Central memory CD4-positive, alpha-beta T cell (primary cell): ENCODE results near the gene SGIP1.
"Not testable (repeated sequence)": the region's sequence is repeated elsewhere in the genome, so short reads cannot be mapped to it uniquely, and the experiment has no call there.

Experiments
- DNase-seq: peaks from one replicate; pipeline ENCODE4 v3.0.0; 2022

SGIP1 gene

DNA sequence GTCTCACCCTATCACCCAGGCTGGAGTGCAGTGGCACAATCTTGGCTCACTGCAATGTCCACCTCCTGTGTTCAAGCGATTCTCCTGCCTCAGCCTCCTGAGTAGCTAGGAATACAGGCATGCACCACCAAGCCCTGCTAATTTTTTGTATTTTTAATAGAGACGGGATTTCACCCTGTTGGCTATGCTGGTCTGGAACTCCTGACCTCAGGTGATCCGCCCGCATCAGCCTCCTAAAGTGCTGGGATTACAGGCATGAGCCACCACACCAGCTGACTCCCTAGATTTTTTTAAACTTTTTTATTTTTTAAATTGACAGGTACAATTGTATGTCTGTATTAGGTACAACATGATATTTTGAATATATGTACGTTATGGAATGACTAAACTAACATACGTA, 200.6 kb downstream of the SGIP1 start:
- not testable (repeated sequence) for DNase-seq

DNA sequence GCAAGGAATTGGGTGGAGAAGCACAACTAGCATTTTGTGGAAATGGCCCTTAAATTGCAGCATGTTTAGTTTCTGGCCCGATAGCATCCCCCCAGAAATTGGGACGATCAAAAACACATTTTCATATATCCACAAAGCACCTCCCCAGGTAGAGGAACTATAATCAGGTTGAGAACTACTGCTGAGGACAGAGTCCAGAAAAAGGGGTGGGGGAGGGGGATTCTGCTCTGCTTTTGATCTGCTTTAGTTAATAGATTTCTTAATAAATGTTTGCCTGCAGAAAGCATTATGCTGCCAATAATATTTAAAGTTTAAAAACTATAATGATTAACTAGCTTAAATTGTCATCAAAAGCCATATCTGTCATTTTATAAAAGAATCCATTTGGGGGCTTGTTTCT, 203.9 kb downstream of the SGIP1 start:
- DNase-seq: no peak

DNA sequence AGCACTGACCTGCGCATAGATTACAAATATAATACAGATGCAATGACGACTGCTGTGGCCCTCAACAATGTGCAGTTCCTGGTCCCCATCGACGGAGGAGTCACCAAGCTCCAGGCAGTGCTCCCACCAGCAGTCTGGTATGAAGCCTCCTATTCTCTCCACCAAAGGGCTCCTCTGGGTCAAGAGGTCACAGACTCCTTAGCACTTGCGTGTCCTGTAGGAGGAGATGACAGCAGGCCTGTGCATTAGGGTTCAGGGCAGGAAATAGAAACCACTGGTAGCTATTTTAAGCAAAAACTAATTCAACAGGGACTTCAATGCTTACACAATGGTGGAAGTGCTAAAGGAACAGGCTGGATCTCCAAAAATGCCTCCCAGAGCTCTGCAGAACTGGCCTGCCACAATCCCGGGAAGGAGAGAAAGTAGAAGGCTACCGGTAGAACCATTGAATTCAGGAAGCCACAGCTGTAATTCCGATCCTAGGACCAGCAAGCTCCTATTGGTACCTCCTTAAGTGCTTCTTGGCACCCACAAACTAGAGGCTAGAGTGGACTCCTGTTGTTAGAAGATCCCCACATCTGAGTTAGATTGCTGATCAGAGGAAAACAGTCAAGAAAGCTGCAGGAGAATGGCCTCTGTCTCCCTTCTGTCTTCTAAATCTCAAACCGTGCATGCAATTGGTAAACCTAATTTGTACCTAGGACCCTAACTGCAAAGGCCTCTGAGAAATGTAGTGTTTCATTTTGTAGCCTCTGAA, 205.6 kb downstream of the SGIP1 start:
- no peak for DNase-seq

DNA sequence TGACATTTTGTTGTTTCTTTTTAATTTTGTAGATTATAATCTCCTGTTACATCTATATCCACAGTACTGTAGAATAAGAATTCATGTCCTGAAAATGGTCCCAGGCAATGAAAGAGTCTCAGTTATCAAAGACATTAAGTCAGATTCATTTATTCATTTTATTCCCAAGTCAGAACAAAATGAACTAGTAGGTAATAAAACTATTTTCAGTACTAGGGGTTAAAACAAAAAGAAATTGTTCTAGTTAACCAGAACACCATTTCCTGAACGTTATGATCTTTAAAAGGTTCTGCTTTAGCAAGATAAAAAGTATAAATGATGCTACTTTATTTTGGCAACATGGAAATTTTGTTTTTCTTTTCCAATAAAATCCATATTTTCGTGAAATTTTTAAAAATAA, 211.5 kb downstream of the SGIP1 start:
- no peak for DNase-seq

DNA sequence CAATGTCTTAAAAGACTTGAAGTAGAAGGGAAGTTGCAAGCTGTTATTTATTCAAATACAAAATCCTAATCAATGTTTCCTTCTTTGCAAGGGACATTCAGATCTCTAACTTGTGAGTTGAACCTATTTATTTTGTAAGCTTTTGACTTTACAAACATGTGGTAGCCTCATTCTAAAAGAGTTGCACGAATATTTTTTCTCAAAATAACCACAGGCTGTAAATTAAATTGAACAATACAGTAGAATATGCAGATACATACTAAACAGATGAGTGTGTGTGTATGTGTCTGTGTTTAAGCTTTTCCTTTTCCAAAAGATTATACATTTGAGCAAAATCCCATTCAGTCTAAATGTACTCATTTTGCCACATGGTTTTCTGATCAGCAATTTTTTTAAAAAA, 213.5 kb downstream of the SGIP1 start:
- no peak for DNase-seq

DNA sequence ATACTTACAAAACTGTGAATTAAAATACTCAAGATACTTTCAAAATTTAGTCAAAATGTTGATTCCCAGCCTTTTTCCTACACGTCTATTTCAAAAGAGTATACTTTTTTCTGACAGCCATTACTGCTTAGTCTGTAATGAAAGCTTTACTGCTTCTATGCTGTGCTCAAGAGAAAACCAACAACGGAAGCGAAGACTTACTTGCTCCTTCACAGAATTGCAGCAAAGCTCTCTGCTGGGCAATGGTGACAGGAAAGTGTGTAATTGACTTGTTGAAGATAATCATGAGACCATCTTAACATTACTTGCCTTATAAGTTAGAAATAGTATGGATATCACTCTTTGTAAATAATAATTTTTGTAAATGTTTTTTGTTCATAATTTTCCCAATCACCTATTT, 216.6 kb downstream of the SGIP1 start:
- no peak for DNase-seq

DNA sequence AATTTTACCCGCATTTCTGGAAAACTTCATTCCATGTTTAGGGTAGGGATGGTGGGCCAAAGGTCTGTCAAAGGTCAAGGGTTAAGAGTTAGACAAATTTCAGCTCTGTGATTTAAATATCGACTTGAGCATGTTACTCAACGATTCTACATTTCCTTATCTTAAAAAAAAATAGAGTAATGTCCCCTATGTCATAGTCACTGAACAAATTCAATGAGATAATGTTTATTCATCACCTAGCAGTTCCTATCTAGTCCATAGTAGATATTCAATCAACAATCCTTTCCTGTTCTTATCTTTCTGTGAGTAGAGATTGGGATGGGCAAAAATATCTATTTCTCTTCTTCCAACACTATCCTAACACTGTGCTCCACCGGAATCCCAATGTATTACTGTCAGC, 217.2 kb downstream of the SGIP1 start:
- DNase-seq: no peak

DNA sequence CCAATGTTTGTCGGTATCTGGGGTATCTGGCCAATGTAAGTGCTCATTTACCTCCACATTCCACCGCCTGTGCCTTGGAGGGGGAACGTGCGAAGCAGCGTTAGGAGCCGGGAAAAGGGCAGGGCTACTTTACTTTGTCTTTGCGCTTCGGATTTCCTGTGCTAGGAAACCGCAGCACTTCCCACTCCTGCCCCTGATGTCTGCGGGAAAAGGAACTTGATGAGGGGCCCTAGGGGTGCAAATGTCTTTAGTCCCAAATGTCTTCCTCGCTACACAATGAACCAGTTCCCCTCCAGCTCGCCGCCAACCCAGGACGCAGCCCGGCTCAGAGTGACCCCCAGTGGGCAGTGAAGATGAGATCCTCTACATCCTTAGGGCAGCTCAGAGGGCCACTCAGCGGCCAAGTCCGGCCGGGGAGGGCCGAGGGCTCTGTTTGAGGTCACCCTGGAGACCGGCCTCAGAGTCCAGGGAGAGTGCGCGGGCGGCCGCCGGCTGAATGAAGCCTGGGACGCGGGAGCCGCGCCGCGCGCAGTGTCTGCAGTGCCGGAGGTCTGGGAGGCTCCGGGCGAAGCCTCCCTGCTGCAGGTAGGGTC, 218.1 kb downstream of the SGIP1 start, which contains the start of gene DYNLT5:
TSS of gene DYNLT5 (plus strand) at position 460 of the 593 bp plus-strand sequence. CDS start 2,200 bp downstream, outside the sequence.
- DNase-seq: no peak

DNA sequence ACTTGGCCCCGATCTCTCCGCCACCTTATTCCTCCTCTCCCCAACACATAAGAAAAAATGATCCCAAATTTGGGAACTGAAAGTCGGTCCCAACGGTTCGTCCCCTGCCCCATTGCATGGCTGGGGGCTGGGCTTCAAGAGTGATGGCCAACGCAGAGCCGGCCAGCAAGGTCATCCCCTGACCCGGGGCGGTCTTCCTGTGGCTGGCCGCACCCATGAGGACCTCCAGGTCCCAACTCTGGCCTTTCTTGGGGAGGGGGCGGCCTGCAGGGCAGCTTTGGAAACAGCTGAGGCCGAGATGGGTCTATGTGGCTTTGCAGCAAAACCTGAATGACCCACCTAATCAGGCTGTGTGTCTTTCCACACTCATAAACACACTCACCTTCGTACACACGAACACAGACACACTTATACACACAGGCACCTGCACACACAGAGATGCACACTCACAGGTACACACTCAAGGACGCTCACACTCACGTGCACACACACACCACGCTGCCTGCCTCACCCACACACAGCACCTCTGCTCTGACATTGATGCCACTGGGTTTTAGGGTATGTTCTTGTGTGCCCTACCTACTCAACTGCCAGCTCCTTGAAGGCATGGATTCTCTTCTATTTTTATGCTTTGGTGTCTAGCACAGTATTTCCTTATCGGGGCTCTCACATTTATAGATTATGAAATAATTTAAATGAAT, 218.9 kb downstream of the SGIP1 start:
- no peak for DNase-seq

DNA sequence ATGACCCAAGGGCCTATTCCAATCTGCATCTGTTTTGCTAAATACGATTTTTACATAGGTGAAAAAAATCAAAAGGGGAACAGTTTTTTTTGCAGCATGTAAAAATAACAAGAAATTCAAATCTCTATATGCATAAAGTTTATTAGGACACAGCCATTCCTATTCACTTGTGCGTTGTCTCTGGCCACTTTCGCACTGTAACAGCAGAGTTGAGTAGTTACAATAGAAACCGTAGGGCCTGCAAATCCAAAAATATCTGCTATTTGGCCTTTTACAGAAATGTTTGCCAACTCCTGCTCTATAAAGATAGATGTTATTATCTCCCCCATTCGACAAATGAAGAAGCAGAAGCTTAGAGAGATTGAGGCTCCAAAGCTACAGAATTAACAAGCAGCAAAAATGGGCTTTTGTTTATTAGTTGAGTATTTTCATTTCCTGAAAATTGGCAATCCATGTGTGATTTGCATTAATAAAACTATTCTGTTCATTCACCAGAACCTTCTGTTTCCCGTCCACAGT, 223.8 kb downstream of the SGIP1 start:
- DNase-seq: no peak

DNA sequence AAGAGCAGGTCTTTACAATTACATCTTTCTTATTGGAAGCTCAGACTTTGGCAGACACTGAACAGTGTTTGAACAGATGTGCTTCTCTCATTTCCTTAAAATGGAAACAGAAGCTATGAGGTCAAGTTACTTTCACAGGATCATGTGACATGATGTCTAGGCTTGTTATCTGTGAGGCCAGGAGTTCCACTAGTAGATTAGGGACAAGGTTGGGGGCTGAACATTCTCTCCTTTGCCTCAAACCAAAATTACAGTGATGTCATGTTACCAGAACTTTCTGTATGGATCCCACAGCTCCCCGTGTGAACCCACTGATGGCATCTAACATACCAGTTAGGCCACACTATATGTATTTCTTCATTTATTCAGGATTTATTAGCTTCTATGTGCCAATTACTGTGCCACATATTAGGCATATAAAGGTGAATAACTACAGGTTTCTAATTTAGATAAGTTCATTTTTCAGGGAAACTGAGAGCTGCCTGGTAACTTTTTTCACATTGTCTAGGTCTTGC, 224.3 kb downstream of the SGIP1 start:
- DNase-seq: no peak

DNA sequence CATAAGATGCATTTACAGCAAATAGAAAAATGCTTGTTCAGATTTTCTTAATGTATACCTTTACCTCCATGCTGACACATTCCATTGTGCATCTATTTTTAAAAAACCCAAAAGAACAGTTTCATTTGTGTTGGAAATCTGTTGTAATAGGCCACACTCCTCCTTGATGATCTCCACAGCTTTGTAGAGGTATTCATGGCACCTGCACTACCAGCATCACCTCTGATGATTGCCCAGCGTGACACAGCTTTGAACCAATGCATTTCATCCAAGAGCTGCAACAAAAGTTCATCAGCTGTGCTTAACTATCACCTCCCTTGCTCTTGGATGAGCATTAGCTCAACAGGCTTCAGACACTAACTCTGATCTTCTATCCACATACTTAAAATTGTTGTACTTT, 226.6 kb downstream of the SGIP1 start:
- DNase-seq: no peak

DNA sequence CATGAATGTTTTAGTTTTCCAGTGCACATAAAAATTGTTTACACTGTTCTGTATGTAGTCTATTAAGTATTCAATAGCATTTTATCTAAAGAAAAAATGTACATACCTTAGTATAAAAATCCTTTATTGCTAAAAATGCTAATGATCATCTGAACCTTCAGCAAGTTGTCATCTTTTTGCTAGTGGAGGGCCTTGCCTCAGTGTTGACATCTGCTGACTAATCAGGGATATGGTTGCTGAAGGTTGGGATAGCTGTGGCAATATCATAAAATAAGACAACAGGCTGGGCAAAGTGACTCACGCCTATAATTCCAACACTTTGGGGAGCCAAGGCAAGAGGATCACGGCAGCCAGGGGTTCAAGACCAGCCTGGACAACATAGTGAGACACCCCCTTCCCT, 227.3 kb downstream of the SGIP1 start:
- no peak for DNase-seq

DNA sequence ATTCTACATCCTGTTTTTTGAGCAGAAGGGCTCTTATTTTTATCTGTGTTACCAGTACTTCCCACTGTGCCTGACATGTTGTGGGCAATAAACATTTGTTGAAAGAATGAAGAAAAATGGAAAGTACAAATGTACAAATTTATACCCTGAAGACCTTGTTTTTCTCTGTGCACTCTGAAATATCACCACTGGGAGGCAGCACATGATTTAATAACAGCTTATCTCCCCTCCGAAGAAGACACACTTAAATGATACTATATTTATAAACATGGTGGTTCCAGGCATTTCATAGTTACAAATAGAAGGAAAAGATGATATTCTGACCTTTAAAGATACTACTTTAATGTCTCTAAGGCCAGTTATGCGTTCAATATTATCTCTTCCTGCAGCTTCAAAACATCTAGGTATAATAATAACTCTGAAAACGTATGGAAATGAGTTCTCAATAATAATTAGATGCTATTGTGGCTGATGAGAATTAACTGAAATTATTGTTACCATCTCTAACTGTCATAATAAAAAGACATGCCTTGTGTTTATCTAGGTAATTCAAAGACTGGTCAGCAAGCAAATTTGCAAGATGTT, 231.1 kb downstream of the SGIP1 start:
- peak; percentile 50 for DNase-seq

DNA sequence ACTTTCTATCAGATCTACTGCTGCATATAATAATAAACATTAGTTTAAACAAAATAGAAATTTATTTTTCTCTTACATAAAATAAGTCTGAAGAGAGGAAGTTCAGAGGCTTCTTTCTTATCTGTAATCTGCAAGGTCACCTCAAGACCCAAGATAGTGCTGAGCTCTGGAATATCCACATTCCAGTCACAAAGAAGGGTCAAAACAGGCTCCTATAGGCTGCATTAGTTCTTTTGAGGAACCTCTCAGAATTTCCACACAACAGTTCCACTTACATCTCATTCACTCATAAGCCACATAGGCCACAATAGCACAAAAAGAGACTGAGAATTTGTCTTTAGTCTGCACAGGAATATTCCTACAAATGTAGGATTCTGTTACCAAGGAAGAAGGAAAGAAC, 233.7 kb downstream of the SGIP1 start:
- DNase-seq: no peak

DNA sequence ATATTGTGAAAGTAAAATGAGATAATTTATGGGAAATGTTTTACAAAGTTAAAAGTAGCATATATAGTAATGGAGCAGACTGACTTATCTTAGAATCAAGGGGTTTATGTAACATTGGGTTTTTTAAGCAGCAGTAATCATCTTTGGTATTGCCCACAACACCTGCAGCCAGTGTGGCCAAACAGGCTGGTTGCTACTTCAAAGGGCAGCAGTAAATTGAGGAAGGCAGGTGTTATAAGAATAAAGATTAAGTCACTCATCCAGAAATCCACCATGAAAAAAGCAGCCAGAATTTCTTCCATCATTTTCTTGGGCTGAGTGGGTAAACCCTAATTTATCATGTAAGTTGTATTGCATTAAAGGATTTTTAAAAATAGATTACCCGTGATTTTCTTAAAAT, 235.0 kb downstream of the SGIP1 start:
- no peak for DNase-seq

DNA sequence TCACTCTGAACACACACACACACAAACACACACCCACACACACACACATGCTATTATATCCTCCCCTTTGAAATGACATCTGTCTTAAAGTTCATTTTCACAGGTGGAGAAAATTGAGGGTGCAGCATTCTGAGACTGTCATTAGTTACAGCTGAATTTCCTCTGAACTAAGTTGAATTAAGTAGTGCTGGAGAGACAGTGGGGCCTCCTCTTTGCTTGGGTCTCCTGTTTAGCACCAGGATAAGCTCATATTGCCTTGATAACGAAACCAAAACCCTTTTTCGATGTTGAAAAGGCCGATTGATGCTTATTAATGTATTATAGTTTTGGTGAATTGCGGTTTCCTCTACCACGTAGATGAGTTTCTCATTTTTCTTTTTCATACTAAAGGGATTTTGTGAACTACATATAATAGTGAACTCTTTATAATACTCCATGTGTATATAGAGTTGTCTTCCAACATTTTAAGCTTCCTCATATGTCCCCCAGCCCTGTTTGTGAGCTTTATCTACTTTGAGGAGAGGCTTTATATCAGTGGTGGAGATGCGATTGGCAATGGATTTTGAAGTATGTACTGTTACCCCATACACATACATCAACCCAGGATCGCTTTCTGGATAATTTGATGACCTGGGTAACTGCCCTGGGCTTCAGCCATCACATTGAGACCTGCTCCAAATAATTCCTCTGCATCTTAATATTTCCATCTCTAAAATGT, 235.7 kb downstream of the SGIP1 start:
- peak; percentile 39 for DNase-seq

DNA sequence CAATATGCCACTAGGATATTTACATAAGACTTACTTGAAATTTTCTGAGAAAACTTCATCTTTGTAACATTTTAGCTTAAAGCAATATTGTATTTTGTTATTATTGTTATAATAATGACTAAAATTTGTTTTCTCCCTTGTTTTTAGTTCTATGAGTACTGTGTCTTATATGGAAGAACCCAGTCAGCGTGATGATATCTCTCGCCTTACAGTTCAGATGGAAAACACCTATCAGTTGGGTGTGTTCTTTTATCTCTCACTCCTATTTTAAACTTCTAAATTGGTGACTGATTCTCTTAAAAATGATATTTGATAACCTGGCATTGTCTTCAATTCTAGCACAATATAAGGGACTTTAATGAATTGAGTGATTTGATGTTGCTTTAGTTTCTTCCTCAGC, 236.3 kb downstream of the SGIP1 start:
- no peak for DNase-seq

DNA sequence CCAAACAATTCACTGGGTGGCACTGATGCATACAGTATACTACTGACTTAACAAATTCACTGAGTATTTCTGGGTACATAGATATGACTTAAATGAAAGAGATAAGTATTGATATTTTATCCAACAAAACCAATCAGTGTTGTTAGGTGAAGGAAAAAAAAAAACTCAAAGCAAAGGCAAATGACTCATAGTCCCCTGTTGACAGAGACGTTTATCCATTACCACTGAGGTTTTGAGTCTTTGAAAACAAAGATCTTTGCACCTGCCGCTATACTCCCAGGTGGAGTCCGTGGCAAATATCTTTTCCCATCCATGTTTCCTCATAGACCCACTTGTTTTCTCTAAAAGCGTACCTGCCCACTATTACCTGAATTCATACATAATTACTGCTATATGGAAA, 236.7 kb downstream of the SGIP1 start:
- no peak for DNase-seq

DNA sequence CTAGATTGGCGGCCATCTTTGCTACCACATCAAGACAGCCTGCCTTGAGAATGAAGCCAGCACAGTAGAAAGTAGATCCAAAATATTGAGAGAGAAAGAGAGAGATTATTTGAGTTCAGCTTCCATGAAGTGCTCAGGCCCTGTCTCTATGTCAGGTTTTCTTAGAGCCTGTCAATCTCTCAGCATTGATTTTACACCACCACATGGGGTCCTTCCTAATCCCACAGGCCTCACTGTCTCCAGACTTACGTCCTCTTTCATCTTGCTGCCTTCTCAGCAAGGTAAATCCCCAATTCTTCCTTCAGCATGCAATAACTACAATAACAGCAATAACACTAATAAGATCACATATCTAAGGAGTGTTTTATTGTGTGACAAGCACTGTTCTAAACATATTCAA, 239.3 kb downstream of the SGIP1 start:
- no peak for DNase-seq

DNA sequence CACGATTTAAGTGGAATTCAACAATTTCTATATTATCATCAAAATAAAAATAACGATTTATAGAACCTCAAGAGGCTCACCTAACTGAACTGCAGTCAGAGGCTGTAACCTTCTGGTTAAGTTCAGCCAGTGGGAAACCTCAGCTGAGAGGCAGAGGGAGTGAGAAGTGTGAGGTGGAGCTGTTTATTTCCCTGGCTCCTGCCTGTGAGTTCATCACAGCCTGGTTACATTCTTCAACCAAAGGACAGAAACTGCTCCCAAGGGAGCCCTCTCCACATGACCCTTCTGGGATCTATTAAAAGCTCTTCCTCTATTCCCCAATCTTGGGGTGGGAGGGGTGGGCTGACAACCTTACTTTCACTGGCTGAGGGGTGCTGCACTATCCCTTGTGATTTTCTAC, 240.5 kb downstream of the SGIP1 start:
- DNase-seq: no peak

DNA sequence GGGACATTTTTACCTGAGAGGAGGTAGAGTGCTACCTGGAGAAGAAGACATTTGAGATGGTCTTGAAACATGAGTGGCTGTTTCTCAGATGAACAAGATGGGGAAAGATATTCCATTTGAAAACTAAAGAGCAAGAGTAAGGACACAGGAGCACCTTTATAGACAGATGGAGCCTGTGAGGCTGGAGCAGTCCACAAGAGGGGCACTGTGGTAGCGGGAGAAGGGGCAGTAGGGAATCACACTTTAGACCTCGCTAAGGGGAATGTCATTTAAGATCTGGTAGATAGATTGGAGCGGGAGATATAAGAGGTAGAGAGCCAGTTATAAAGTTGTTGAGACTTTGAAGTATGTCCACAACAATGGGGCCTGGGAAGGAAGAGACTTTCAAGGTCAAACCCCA, 241.7 kb downstream of the SGIP1 start:
- DNase-seq: no peak

DNA sequence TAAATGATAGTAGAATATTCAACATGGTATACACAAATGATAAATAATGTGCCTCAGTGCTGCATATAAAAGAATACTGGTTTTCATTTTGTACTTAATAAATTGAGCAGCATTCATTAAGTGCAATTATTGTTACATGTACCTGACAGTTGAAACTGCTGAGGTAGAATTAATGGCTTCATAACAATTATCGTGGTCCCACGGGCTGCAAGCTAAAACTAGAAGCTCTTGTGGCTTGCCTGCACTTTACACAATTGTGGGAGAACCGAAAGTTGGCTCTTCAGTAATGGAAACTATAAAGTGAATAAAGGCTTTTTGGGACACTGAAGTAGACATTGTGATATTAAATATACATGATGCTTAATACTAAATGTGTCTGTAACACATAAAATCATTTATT, 243.9 kb downstream of the SGIP1 start:
- DNase-seq: no peak
